AG09309 (cell line): ENCODE results near the gene CLDN24.

Experiments
- DNase-seq: peaks from one replicate; pipeline ENCODE4 v3.0.0-alpha.2; 2010; ENCODE audit warnings: low read depth
- H3K4me3 ChIP-seq: 2 replicates; pipeline ENCODE4 v1.5.1; 2011; ENCODE audit warnings: mild to moderate bottlenecking, low read depth, low read length, moderate library complexity; ENCODE audit not compliant: control insufficient read depth
- CTCF ChIP-seq: IDR thresholded peaks from 2 replicates; pipeline ENCODE4 v1.5.1; 2011; ENCODE audit warnings: mild to moderate bottlenecking, low read depth, low read length, inconsistent platforms; ENCODE audit not compliant: insufficient read depth, control insufficient read depth; ENCODE audit errors: missing control alignments

Gene CLDN24

GRCh38 chr4:183354219-183354618 lies 32.0 kb upstream of the CLDN24 start:
- no peak overlapping the region for H3K4me3 ChIP-seq
- no peak for DNase-seq
- TF ChIP-seq CTCF = no peak

- TF ChIP-seq CTCF = no peak
- DNase-seq = no peak
- no peak overlapping the region for H3K4me3 ChIP-seq
Observed at GRCh38 chr4:183353557-183353956, 31.3 kb upstream of the CLDN24 start.

- DNase-seq = no peak
- TF ChIP-seq CTCF = no peak
Observed at GRCh38 chr4:183352546-183352945, 30.3 kb upstream of the CLDN24 start.

GRCh38 chr4:183350317-183351071 lies 28.3 kb upstream of the CLDN24 start:
- TF ChIP-seq CTCF = no peak
- no peak overlapping the region for H3K4me3 ChIP-seq
- no peak for DNase-seq

More at GRCh38 chr4:183352546-183352945, 30.3 kb upstream of the CLDN24 start:
- no peak overlapping the region for H3K4me3 ChIP-seq

GRCh38 chr4:183349673-183350072 lies 27.4 kb upstream of the CLDN24 start:
- no peak for TF ChIP-seq CTCF
- no peak overlapping the region for H3K4me3 ChIP-seq
- DNase-seq = peak; percentile 86

GRCh38 chr4:183348706-183349659 lies 26.8 kb upstream of the CLDN24 start:
- peak overlapping the region; percentile 9 for H3K4me3 ChIP-seq
- peak; percentile 95 for DNase-seq
- no peak for TF ChIP-seq CTCF
